ENCODE results near the gene SEMA6B.
"Not testable (repeated sequence)": the region's sequence is repeated elsewhere in the genome, so short reads cannot be mapped to it uniquely, and the experiment has no call there.

Gene SEMA6B, protein sequence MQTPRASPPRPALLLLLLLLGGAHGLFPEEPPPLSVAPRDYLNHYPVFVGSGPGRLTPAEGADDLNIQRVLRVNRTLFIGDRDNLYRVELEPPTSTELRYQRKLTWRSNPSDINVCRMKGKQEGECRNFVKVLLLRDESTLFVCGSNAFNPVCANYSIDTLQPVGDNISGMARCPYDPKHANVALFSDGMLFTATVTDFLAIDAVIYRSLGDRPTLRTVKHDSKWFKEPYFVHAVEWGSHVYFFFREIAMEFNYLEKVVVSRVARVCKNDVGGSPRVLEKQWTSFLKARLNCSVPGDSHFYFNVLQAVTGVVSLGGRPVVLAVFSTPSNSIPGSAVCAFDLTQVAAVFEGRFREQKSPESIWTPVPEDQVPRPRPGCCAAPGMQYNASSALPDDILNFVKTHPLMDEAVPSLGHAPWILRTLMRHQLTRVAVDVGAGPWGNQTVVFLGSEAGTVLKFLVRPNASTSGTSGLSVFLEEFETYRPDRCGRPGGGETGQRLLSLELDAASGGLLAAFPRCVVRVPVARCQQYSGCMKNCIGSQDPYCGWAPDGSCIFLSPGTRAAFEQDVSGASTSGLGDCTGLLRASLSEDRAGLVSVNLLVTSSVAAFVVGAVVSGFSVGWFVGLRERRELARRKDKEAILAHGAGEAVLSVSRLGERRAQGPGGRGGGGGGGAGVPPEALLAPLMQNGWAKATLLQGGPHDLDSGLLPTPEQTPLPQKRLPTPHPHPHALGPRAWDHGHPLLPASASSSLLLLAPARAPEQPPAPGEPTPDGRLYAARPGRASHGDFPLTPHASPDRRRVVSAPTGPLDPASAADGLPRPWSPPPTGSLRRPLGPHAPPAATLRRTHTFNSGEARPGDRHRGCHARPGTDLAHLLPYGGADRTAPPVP

DNA sequence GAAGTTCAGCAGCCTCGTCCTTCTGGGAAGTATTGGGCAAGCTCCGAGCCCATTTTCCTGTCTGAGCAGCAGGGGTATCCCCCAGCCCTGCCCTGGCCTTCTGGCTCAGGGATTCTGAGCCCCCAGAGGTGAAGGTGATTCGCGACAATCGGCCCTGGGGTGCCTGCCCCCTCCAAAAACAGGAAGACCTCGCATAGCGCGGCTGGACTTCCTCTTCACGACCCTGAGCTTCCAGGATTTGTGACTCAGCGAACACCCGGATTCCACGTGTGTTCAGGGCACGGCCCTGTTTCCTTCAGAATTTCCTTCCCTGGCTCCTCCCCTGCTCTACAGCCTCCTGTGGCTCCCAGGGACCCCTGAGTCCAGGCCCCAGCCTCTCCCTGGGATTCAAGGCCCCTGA, at the start of gene SEMA6B:
Gene SEMA6B, minus strand, starts transcription at position 116 of the 400 bp plus-strand sequence. CDS start 1,227 bp downstream, outside the sequence.
- DNase-seq: no peak

DNA sequence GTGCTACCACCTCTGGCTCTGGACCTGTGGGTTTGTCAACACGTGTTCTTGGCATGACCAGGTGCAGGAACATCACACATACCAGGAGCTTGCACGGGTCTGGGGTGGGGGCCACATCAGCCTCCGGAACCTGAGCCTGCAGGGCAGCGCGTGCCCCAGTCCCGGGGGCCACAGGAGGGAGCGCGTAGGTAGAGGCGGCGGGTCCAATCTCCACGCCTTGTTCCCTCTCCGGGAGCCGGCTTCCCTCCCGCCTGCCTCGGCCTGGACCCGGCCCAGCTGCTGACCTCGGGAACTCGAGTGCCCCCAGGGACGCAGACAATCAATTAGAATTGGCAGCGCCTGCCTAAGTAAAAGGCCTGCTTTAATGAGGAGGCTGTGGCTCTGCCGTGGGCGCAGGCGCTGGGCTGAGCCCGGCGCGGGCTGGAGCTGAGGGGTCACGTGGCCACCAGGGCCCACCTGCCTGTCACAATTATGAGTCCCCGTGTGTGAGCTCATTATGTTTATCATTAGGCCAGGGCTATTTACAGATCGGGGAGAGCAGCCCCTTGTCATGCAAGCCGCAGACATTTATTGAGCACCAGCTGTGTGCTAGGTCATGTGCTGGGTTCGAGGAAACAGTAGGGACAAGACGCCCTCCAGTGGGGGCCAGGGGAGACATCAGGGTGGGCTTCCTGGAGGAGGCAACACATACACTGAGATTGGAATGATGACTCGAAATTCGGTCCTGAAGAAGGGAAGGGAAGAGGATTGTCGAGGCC, 47.6 kb upstream of the SEMA6B start:
- no peak for DNase-seq

DNA sequence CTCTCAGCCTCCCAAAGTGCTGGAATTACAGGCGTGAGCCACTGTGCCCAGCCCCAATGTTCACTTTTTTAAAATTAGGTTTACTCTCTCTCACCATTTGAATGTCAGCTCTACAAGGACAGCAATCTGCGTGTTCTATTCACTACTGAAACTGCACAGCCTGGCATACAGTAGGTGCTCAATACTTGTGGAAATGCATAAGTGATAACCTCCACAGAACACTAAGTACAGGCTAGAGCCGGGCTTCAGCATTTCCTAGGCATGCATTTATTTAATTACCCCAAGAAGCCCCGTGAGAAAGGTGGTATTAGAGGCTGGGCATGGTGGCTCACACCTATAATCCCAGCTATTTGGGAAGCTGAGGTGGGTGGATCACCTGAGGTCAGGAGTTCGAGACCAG, 46.7 kb upstream of the SEMA6B start:
- no peak for DNase-seq

DNA sequence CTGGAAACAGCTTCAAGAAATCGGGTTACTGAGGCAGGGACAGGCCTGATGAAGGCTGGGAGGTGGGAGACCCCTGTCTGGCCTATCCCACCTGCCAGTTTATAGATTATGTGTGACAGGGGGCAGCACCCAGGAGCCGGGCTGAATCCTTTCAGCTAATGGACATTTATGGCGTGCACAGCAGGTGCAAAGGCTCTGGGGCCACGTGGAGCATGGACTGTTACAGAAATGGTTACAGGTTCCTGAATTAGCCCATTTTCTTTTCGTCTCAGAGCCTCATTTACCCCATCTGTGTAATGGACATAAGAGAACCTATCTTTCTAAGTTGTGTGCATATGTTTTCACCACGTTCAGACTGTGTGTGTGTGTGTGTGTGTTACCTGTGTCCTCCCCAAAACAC, 45.4 kb upstream of the SEMA6B start:
- DNase-seq: no peak

DNA sequence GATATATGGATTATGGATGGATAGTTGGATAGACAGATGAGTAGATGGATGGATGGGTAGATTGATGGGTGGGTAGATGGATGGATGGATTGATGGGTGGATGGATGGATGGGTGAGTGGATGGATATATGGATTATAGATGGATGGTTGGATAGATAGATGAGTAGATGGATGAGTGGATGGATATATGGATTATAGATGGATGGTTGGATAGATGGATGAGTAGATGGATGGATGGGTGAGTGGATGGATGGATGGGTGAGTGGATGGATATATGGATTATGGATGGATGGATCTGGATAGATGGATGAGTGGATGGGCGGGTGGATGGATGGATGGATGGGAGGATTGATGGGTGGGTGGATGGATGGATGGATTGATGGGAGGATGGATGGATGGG, 43.4 kb upstream of the SEMA6B start:
- DNase-seq: no peak

DNA sequence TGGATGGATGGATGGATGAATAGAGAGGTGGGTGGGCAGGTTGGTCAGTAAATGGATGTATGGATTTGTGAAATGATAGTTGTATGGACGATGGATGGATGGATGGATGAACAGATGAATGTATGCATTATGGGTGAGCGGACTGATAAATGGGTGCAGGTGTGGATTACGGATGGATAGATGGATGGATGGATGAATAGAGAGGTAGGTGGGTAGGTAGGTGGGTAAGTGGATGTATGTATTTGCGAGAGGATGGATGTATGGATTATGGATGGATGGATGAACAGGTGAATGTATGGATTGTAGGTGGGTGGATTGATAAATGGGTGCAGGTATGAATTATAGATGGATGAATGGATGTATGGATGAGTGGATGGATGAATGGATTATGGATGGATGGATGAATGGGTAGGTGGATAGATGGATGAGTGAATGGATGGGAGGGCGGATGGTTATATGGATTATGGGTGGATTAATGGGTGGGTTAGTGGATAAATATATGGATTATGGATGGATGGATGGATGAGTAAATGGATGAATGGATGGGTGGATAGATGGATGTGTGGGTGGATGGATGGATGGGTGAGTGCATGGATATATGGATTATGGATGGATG, 42.8 kb upstream of the SEMA6B start:
- DNase-seq: no peak

DNA sequence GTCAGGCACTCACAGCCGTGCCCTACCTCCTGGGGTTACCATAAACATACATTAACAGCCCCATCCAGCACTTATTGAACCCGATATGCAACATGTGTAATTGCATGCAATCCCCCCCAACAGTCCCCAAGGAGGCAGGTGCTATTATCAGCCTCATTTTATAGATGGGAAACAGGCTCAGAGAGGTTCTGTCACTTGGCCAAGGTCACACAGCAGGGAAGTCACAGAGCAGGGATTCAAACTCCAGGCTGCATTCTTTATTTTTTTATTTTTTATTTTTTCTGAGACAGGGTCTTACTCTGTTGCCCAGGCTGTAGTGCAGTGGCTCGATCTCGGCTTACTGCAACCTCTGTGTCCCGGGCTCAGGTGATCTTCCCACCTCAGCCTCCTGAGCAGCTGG, 41.4 kb upstream of the SEMA6B start:
- DNase-seq: no peak

DNA sequence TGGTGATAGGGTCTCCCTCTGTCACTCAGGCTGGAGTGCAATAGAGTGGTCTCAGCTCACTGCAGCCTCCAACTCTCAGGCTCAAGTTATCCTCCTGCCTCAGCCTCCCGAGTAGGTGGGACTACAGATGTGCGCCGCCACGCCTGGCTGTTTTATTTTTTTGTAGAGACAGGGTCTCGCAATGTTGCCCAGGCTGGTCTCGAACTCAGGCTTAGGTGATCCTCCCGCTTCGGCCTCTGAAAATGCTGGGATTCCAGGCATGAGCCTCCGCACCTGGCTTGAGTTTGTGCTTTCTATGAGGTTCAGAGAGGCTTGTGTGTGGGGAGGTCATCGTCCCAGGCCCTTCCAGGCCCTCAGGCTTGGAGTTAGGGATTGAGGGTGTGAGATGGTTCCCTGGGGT, 40.6 kb upstream of the SEMA6B start:
- no peak for DNase-seq

DNA sequence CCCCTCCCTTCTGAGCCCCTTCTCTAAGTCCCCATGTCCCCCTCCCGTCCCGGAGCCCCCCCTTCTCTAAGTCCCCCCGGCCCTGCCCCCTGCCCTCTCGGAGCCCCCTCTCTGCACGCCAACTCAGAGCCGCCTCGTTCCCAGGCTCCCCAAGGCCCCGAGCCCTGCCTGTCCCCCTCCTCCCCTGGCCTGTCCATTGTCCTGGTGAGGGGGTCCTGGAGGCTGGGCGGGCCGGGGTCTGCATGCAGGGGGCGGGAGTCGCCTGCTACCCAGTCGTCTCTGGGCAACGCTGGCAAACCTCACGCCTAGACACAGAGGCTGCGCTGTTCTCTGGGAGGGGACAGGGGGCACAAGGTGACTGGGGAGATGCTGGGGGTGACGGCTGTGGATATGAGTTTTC, 39.2 kb upstream of the SEMA6B start:
- no peak for DNase-seq

DNA sequence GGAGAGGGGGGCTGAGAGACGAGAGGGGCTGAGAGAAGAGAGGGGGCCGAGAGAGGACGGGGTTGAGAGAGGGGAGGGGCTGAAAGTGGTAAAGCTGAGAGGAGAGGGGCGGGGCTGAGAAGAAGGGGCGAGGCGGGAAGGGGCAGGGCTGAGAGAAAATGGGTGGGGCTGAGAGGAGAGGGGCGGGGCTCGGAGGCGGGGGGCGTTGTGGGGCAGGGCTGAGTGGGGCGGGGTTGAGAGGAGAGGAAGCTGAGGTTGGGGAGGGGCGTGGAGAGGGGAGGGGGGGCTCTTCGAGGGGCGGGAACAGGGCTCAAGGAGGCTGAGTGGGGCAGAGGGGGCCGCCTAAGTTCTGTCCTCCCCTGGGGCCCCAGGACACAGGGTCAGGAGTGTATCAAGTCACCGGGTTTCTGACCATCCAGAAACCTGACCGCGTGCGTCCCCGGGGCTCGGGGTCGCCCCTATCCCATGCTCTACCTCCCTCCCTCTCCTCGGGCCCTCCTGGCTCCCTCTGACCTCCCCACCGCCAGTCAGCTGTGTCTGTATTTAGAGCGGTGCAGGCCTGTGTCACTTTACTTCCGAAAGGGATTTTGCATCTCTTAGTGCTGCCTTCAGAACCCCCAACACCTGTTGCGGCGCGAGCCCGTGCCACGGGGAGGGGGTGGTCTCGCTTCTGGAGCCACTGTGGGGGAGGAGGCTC, 38.6 kb upstream of the SEMA6B start:
- peak; percentile 40 for DNase-seq

DNA sequence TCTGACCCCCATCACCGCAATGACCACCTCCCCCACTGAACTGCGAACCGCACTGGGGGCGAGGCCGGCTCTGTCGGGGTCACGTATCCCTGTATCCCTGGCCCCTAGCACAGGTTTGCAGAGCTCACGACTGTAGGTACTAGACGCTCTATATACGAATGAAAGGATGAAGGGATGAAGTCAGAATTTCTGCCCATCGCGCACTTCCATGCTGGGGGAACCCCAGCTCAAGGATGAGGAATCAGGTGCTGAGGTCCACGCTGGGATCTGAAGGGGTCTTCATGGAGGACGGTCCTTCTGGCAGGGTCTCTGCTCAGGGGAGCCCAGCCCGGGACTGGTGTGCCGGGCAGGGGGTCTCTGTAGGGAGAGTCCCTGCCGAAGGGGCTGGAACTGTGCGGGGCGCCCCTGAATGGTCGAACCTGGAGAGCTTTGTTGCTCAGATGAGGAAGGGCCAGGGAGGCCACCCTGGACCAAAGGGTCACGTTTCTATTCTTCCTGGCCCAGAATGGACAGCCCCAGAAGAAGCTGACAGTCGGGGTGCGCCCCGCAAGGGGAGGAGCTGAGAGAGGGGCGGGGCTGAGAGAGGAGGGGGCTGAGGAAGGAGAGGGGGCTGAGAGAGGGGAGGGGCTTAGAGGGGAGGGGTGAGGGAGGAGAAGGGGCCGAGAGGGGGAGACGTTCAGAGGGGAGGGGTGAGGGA, 37.9 kb upstream of the SEMA6B start:
- no peak for DNase-seq

DNA sequence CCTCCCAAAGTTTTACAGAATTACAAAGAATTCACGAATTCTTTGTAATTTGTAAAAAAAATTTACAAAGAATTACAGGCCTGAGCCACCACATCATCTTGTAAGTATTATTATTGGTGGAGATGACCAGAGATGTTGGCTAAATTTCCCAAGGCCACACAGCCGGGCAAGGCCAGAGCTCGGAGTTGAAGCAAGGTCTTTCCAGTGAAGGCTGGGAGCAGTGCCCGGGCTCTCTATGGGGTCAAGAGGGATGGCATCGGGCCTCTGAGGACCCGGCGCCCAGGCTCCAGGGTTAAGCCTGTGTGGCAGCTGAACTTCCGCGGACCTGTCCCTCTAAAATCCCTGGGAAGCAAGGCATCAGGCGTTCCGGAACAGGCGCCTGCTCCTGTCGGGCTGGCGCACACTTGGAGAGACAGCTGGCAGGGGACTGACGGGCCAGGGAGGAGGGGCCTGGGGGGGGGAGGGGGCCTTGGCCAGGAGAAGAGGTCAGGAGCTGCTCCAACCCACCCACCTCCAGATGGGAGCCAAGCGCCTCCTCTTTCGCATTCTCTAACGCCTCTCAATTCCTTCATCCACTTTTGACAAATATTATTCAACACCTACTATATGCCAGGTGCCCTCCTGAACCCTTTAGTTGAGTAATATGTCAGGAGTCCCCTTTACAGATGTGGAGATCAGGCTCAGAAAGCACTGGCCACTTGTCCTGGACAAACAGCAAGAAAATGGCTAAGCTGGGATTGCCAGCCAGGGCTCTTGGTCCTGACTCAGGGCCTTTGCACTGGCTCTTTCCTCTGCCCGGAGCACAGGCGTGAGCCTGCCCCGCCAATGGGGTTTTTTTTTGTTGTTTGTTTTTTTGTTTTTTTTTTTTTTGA, 36.8 kb upstream of the SEMA6B start:
- no peak for DNase-seq

DNA sequence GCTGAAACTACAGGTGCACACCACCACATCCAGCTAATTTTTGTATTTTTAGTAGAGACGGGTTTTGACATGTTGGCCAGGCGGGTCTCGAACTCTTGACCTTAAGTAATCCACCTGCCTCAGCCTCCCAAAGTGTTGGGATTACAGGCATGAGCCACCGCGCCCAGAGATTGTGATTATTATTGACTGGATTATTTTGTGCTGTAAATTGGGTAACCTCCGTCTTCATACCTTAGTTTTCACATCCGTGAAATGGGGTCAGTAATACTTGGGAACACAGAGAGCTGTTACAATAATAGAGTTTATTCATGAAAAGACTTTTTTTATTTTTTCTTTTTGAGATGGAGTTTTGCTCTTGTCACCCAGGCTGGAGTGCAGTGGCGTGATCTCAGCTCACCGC, 35.7 kb upstream of the SEMA6B start:
- DNase-seq: not testable (repeated sequence)

DNA sequence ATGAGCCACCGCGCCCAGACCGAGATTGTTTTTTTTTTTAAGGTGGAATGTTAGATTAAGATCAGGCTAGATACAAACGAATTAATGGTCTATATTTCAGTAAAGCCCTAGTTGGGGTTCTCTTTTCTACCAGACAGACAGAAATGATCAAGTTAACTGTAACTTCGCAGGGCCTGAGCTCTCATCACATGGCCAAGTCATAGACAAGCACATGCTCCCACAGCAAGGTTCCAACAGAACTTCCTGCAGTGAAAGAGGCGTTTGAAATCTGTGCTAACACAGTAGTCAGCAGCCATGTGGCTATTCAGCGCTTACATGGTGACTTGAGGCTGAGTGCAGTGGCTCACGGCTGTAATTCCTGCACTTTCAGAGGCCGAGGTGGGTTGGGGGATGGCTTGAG, 34.7 kb upstream of the SEMA6B start:
- DNase-seq: no peak

DNA sequence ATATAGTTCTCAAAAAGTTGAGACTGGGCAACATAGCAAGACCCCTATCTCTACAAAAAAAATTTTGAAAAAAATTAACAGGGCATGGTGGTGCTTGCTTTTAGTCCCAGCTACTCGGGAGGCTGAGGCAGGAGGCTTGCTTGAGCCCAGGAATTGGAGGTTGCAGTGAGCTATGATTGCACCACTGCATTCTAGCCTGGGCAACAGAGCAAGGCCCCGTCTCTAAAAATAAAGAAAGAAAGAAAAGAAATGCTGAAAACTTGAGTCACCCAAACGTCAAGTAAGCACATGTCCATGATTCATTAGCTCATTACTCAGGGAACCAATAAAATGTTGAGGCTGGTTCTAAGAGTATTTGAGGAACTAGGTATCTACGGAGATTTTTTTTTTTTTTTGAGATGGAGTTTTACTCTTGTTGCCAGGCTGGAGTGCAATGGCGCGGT, 33.9 kb upstream of the SEMA6B start:
- DNase-seq: no peak

DNA sequence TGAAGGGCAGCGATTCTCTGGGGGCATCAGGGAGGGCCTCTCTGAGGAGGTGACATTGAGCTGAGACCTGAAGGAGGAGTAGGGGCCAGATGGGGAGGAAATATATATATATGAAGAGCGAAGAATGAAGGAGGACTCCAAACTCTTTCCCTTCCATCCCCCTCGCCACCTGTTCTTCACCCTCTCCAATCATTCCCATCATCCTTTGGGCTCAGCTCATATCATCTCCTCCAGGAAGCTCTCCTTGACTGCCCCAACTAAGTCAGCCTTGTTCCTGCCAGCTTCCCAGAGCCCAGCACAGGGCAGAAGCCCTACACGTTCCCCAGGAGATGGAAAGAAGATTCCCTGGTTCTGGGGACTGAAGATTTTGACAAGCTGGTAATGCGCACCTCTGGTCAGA, 33.0 kb upstream of the SEMA6B start:
- DNase-seq: no peak

DNA sequence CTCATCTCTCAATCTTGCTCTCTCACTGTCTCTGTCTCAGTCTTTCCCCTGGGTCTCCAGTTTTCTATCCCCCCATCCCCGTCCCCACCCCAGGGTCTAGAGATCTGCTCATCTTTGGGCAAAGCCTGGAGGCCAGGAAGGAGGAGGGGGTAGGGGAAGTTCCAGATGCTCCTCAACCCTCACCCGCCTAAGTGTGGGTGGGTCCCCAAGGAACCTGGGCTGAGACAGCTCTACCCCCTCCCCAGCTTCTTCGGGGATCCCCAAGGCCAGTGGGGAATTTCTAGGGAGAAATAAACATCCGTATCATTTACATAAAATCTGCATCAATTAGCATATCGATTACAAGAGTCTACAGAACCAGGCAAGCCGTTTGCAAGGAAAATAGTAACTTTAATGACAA, 31.8 kb upstream of the SEMA6B start:
- DNase-seq: no peak

DNA sequence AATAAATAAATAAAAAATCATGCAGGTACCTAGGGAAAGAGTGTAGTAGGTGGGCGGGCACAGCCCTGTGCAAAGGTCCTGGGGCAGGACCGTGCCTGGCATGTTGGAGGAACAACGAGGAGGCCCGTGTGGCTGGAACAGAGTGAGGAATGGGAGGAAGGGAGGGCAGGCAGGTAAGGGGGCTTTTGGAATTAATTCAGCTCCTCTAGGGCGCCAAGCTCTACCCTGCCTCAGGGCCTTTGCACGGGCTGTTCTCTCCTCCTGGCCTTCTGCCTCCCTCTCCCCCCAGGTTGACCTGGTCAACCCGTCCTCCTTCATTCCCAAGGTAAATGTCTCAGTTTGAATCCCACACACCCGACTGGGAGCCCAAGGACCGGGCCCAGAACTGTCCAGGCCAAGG, 31.1 kb upstream of the SEMA6B start:
- no peak for DNase-seq

DNA sequence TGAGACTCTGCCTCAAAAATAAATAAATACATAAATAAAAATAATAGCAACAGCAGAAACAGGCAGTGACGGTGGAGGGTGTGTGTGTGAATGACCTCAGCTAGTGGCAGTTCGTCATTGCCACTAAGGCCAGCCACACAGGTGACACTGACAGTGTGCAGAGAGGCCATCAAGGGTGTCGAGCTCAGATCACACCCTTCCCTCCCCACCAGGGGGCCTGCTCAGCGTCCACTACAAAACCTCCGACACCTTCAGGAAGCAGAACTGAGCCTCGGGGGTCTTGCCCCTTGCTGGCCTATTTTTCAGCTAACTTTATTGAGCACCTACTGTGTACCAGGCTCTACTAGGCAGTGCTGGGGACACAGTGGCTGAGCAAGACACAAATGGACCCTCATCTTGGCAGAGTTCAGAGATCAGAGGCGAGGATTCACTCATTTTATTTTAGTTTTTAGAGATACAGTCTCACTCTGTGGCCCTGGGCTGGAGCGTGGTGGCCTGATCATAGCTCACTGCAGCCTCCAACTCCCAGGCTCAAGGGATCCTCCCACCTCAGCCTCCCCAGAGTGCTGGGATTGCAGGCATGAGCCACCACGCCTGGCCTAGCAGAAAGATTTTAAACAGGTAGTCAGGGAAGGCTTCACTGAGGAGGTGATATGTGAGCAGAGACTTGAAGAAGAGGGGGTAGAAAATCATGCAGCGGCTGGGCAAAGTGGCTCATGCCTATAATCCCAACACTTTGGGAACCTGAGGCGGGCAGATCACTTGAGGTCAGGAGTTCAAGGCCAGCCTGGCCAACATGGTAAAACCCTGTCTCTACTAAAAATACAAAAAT, 30.3 kb upstream of the SEMA6B start:
- DNase-seq: no peak

Measured in activated gamma-delta T cell treated with Interleukin-2 at 50 U/mL for 16 hours (primary cell).